GM19239 (cell line): Measurements from ENCODE around the gene DOCK10.

Source experiments
- DNase-seq: peaks from one replicate; pipeline ENCODE4 v3.0.0; 2011; ENCODE audit warnings: low spot score; ENCODE audit not compliant: insufficient read length
- FAIRE-seq: peaks from 2 replicates; lab custom pipeline; 2011; peaks lifted over from hg19 to GRCh38; lab: Jason Lieb, UNC

The DOCK10 gene

DNA sequence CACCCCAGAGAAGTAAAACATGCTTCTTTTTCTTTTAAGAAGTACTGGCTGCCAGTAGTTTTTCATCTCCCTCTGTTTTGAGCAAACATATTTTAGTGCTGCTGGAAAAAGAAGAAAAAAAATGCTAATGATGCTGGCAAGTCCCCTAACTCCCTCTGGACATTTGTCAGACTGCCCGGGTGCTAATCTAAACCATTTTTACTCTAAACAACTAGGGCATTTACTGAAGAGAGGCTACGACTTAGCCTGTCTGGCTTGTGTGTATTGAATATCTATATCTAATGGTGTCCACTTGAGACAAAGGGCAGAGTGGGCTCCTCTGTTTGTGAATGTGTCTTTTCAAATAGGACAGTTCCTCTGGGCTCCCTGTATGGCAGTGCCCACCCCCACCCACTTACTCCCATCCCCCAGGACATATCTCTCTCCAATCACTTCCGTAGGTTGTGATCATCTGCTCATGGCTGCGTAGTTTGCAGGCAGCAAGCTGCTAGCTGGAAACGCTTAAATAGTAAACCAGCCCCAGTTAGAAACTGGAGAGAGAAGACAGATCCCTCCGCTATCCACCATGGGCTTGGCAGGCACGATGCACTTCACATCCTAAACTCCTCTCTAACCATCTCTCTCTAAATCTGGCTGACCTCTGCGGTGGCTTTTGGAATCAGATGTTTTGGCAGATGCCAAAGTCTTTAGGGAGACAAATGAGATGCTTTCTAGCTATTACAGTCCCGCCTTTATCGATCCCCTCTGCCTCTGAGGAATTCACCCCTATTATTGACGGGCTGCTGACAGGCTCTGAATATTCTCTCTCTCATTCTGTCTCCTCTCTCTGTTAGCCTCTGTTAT, 58.3 kb downstream of the DOCK10 start:
- FAIRE-seq, result no peak
- no peak for DNase-seq

DNA sequence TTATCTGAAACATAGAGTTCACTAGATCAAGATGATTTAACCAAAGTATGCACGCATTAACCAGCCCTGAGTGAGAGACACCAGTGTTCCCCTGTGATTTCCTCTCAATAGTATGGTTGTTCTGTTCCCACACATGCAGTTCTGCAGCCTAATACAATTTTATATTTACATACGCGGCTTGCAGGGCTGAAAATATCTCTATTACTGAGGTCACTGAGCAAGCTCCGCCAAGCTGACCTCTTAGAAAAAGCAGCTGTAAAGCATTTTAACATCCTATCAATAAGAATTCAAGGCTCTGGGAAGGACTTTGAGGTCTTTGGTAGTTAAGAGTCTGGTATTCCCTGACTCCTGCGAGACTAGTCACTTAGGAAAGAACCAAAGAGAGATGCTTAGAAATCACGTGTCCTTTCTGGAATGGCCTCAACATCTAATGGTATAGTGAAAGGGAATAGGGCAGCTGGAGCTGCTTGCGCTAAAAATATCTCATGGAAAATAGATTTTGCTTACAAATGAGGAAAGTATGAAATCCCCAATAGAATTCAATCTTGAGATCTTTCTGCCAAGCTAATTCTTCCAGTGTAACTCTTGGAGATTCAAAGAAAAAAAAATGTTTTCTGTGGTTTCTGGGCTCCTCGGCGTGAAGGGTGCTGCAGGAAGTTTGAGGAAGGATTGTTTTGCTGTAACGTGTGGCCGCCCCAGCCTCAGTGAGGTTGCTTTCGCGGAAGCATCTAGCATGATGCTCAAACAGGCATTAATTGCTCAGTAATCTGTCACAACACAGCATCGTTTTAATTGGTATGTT, 59.2 kb downstream of the DOCK10 start:
- no peak for DNase-seq
- FAIRE-seq, result peak; percentile 85

DNA sequence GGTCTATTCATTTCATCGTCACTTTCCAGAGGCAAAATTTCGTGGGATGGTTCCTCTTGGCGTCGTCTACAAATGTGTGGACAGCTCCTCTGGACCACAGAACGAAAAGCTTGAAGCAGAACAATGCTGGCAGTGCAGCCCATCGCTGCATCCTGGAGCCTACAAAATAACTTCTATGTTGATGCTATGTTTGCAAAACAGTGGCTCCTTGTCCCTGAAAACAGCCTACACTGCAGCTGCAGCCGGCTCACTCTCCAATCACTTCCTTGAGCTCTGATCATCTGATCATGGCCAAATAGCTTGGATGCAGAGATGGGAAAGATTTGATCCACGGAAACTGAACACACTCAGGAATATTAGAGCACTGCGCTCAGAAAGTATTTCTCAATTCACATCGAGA, 60.0 kb downstream of the DOCK10 start:
- DNase-seq, result no peak
- FAIRE-seq, result no peak

DNA sequence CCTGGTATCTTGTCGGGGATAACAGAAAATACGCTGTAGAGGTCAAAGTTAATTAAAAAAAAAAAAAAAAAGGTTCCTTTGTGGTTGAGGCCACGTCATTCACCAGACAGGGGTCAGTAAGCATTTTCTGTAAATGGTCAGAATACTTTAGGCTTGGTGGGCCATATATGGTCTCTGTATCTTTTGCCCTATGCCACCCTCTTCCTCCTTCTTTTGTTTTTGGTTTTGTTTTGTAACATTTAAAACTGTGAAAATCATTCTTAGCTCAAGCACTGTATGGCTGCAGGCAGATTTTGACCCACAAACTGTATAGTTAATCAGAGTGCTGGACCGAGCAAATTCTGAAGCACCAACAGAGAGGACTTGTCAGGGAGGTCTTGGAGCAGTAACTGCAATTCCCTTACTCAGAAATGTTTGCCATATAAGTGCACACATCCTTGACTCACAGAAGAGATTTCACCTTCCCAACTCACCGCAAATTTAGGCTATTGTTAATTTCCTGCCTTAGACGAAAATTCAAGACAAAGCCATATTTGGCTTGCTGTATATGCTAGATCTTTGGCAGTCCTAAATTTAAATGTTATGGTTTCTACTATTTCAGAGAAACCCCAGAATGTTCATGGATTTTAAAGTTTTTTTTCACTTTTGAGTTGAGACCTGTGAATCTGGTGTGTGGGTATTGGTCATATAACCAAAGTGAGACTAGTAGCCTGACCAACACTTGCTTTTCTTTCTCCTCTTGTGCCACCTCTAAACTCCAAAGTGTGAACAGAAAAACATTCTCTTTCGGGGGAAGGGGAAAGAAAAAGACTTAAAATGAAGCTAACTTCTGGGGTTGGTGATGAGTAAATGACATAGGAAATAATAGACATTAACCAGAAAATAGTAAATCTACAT, 65.4 kb downstream of the DOCK10 start:
- DNase-seq (no peak), FAIRE-seq (peak; percentile 75)

DNA sequence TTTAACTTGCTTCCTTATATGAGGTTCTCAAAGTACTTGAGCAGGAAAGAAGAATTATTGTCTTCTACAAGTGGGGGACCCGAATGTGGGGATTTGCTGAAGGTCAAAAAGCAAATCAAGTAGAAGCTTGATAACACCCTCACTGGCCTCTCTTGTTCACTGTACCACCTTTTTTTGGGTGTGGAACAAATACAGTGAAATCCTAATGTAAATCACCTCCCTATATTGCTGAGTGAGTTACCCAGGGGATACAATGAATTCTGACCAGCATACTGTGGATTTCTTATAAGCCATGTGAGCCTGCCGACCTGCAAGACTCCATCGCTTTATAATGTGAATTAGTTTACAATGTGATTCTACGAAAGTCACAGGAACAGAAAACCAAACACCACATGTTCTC, 66.5 kb downstream of the DOCK10 start:
- FAIRE-seq, result no peak
- no peak for DNase-seq

DNA sequence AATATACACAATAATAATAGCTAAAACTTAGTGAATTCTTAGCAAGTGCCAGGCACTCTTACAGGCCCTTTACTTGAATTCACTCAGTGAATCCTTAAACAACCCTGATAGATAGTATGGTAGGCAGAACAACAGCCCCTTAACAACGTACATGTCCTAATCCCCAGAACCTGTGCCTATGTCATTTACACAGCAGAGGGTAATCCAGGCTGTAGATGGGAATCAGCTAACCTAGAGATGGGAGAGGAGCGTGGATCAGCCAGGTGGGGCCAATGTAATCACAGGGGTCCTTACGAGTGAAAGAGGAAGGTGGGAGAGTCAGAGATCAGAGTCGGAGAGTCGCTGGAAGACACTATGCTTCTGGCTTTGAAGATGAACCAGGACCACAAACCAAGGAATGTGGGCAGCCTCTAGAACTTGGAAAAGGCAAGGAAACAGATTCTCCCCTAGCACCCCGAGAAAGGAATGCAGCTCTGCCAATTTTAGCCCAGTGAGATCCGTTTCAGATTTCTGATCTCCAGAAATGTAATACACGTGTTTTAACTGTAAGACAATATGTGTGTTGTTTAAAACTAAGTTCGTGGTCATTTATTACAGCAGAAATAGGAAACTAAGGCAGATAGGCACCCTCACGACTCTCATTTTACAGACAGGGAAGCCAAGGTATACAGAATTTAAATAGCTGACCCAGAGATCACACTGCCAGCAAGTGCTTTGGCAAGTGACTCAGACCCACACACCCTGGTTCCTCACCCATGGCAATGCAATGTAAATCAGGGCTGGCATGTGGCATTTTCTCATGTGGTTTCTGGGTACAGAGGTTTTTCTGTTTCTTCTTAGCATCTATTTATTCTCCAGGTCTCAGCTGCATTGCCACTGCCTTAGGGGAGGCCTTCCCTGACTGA, 68.9 kb downstream of the DOCK10 start:
- FAIRE-seq (peak; percentile 68), DNase-seq (no peak)

DNA sequence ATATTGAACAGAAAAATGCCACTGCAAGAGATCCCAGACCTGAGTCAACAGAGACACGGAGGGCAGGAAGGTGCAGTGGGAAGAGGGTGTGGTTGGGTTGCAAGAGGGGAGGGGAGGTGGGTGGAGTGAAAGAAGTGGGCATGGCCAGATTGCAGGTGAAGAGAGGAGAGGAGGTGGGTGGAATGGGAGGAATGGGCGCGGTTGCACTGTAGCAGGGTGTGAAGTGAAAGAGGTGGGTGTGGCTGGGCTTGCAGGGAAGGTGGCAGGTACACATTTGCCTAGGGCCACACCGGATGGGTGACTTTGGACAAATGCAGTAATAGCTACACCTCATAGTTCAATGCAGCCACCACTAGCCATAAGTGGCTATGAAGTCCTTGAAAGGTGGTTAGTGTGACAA, 71.1 kb downstream of the DOCK10 start:
- FAIRE-seq, result no peak
- no peak for DNase-seq

DNA sequence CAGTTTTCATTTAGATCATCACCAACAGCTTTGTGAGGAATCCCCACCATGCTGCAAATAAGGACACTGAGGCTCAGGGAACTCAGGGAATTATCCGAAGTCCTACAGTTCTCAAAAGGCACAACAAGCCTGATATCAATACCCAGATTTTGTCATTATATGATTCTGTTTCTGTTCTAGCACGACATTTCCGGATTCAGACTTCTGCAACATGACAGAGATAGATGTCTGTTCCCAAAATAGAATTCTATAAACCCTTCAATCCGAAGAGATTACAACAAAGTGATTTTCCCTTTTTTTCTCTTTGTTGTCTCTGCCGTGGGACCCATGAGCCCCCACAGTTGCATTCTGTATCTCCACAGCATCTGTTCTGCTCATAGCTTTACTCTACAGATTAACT, 72.0 kb downstream of the DOCK10 start:
- FAIRE-seq, result peak; percentile 85
- no peak for DNase-seq

DNA sequence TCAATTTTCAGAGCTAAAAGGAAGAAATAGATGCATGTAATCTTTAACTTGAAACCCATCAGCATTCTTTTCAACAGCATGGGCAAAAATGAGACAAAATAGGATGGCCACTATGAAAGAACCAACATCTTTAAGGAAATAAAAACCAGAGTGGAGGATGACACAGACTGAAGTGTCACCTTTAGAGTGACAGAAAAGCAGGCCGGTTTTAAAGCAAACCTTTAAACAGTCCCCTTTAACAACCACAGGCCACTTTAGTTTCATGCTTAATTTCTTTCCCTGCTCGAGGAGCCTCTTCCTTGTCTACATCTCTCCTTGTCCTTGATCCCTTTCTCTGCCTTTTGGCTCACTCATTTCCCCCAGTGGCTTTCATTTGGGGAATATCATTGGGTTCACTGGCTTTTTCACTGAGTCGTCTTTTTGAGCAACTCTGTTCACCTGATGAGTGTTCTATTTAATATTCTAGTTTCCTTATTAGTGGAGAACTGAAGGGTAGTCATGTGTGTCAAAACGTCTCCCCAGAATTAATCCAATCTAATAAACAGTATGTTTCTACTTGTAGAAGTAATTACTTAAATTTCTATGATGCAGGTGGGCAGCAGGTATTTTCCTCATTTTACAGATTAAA, 72.5 kb downstream of the DOCK10 start:
- no peak for FAIRE-seq
- DNase-seq, result no peak

DNA sequence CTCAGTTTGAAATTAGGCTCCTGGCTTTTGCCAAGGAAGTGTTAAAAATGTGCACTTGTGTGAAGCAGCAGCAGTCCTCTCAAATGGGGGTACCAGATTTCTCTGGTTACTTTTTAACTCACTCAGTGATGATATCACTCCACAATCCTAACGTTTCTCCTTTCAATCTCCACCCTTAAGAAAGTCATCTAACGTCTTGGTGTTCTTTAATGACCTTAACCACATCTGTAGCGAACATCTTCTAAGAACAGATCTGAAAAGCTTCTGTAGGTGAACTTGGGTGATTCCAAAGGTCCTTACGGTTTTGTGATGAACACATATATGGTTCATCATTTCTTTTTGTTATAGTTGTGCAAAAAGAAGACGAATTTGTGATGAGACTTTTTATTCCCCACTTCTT, 73.2 kb downstream of the DOCK10 start:
- FAIRE-seq (peak; percentile 81), DNase-seq (no peak)

DNA sequence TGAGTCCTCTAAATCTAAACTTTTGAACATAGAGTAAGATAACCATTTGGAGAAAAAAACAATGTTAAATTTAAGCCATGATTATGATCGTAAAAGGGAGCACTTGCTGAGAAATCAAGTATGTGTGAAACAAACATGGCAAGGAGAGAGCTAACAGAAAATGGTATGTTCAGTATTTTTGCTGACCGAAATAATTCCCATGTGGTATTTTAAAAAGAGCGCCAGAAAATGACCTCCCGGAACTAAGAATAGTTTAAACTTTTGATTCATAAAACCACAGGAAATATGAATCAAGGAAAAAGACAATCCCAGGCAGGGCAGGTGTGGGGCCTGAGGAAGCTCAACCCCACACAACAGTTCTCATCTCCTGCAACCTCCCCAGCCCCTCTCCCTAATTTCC, 74.2 kb downstream of the DOCK10 start:
- FAIRE-seq (peak; percentile 53), DNase-seq (no peak)

DNA sequence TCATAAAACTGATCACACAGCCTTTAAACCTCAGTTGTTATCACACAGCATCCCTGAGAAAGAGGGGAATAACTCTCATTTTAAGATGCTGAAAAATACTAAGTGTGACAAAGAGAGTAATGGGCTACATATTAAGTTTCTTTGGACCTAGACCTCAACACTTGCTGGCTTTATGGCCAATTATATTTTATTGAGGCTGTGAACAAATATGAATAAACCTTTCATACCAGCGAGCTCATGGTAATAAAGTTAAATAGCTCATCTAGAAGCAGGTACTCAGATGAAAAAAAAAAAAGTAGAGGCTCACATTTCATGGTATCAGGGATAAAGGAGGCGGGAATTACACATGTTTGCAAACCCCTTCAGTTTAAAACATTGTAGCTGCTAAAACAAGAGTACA, 75.7 kb downstream of the DOCK10 start:
- FAIRE-seq (peak; percentile 57), DNase-seq (no peak)

DNA sequence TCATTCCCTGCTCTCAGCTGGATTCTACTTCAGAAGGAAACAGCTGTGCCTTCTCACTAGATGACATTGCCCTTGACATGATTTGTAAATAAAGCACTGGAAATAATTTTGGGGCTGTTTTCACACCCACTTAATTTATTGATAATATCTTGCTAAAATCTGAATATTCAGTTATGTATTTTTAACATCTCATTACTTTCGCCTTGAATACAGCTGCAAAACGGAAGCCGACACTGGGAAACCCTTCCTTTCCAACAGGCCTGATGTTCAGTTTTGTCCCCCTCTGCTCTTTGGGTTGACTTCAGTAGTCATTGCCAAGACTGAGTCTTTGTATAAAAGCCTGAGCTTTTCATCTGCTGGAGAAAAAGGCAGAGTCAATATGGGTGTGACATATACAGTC, 82.7 kb downstream of the DOCK10 start:
- FAIRE-seq, result peak; percentile 84
- no peak for DNase-seq

DNA sequence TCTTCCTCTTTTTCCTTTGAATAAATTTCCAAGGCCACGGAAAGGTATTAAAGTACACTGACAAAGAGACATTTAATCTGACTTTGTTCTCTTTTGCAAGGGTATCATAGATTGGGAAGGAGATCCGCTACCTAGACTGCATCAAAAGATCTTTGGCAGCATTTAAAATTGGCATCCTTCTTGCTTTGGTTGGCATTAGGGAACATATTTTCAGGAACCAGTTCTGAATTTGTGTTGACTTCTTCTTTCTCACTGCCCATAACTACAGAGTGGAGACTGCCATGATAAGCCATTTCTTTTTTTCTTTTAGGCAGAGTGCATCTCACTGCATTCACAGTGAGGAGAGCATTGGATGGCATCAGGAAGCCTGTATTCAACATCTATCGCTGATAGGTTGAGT, 83.4 kb downstream of the DOCK10 start:
- DNase-seq (no peak), FAIRE-seq (peak; percentile 76)

DNA sequence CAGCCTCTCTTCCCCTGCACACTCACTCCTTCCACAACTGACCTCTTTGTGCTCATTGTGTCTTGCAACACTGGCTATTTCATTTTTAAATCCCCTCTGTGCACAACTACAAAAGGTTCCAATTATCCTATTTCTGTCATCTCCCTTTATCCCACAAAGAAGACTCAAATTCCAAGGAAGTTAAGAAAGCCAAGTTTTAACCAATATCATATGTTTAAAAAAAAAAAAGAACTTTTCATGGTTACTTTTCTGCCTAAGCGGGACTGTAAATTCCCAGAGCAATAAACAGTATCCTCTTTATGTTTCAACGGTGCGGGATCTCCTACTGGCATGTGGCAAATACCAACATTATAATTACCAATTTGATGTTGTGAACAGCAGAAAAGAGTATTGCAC, 83.8 kb downstream of the DOCK10 start:
- FAIRE-seq (no peak), DNase-seq (no peak)

DNA sequence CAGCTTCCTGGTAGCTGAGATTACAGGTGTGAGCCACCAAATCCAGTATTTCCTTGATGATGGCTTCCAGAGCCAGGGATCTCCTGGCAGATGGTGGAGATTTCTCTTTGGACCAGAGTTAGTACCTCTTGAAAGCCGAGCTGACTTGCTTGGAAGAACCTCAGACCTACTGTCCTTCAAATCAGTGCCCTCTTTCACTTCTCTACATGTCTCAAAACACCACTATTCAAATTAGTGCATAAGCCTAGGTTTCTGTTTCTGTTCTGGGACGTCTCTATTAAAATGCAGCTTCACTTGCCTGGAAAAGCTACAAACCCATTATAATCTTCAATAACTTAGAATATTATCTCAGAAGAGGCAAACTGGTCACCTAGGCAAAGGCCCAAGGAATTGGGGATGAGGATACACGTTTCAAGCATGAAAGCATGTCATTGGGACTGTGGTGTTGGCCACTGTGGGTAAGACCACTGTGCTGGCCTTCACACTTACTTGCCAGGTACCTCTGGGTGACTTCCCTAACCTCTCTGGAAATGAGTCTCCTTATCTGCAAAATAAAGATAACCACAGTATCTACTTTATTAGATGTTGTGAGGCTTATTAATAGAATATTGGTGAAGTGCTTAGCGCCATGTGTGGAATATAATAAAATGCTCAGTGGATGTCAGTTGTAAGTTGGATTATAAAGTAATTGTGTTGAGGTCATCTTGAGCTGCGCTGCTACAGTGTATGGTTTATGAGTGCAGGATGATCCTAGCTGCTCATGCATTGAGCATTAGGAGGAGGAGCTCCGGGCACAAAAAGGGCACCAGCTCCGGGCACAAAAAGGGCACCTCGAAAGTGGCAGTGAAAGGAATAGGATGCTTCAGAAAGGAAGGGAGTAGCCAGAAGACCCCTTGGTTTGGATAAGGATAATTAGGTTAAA, 84.5 kb downstream of the DOCK10 start:
- FAIRE-seq, result peak; percentile 99
- DNase-seq, result peak; percentile 46

DNA sequence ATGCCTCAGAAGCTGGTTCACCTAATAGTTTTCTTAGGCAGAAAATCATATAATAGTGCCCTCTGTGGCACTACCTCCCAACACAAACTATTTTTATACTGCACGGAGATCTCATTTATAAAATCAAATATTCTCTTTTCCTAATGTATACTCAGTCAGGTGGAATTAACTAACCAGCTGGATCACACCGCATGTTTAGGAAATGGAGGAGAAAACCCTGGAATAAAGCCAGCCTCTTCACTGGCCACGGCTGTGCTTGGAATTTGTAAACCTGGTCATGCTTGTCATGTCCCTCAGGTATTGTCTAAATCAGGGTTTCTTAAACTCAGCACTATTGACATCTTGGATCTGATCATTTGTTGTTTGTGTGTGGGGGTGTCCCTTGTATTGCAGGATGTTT, 85.6 kb downstream of the DOCK10 start:
- no peak for FAIRE-seq

DNA sequence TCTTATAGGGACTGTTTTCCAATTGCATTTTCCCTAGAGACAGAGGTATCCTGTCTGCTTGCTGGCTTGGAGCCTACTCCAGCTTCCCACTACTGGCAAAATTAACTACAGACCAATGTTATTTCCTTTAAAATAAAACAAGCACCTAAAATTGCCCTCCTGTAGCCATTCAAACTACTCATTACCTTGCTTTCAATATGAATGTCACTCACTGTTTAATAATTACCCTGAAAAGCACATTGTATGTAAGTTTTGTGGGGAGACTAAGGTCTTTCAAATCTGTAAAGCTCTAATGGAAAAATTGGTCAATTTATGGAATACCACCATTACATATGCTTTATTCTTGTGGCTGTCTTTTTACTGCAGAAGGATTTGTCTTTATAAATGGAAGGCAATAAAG, 87.3 kb downstream of the DOCK10 start:
- DNase-seq, result no peak
- FAIRE-seq, result peak; percentile 88

More for the DNA sequence above, 85.6 kb downstream of the DOCK10 start:
- DNase-seq, result no peak
